ENCODE results near the gene ABL2. TPM values are rescaled to one million over a fixed set of nuclear protein-coding genes. Genes with fewer than 3 reads are reported as not detected.

ABL2 gene
- total and polyA plus RNA-seq, 7 donors = 1.2 to 32.6 (median 10.3) TPM

GRCh38 chr1:179089827-179090482 is 139.5 kb downstream of the ABL2 start:
- H3K27me3 ChIP-seq = no peaks in the 10 kb centered on the region
- TF ChIP-seq POLR2AphosphoS5 (IDR thresholded peaks at IDR 0.05) (no peak), CTCF (IDR thresholded peaks at IDR 0.05) (no peak), EP300 (IDR thresholded peaks at IDR 0.05) (no peak), POLR2A (IDR thresholded peaks at IDR 0.05) (no peak)
- peaks cover 10 to 78% (median 23%) of the 10 kb centered on the region in 4 donors for H3K36me3 ChIP-seq
- H3K9me3 ChIP-seq = no peaks in the 10 kb centered on the region
- WGBS, 2 donors = 74 to 86% methylated on average over 16 of the region's 16 CpGs
- peak overlapping the region in 3 of 4 donors; percentile 4 to 56 (median 41) for H3K27ac ChIP-seq
- H3K4me1 ChIP-seq = peaks cover 0 to 18% (median 13%) of the 10 kb centered on the region in 4 donors
- intact Hi-C loops (cut with DNase I) = no loop called here
- DNase-seq = no peak
- no peak overlapping the region for H3K4me3 ChIP-seq

GRCh38 chr1:179087665-179088064 is 141.8 kb downstream of the ABL2 start:
- Histone ChIP-seq H3K9me3 (no peaks in the 10 kb centered on the region), H3K4me3 (no peak overlapping the region), H3K27ac (no peak overlapping the region), H3K4me1 (peaks cover 0 to 30% (median 20%) of the 10 kb centered on the region in 4 donors), H3K36me3 (peaks cover 4 to 56% (median 9%) of the 10 kb centered on the region in 4 donors), H3K27me3 (no peaks in the 10 kb centered on the region)
- TF ChIP-seq CTCF (IDR thresholded peaks at IDR 0.05) = no peak
- WGBS, 2 donors = 89 to 90% methylated on average over 11 of the region's 11 CpGs
- intact Hi-C loops (cut with DNase I) = no loop called here
- no peak for DNase-seq

- H3K27me3 ChIP-seq = no peaks in the 10 kb centered on the region
- H3K4me3 ChIP-seq = no peak overlapping the region
- intact Hi-C loops (cut with DNase I) = loop anchor here (5.0 kb wide), 2 partner anchors 34 to 56 kb away; partner anchors contain the start of gene FAM20B
- no peak for TF ChIP-seq EP300 (IDR thresholded peaks at IDR 0.05)
- no peaks in the 10 kb centered on the region for H3K9me3 ChIP-seq
- no peak for DNase-seq
- 75 to 81% methylated on average over 8 of the region's 8 CpGs for WGBS, 2 donors
- peaks cover 0 to 24% (median 20%) of the 10 kb centered on the region in 4 donors for H3K4me1 ChIP-seq
- no peak overlapping the region for H3K27ac ChIP-seq
- peaks cover 0 to 26% (median 7%) of the 10 kb centered on the region in 4 donors for H3K36me3 ChIP-seq
Measured at GRCh38 chr1:179083533-179083932, 145.9 kb downstream of the ABL2 start.

- Histone ChIP-seq H3K27me3 (no peaks in the 10 kb centered on the region), H3K36me3 (peaks cover 0 to 20% (median 5%) of the 10 kb centered on the region in 4 donors), H3K4me3 (peak overlapping the region; percentile 64 to 94 (median 86)), H3K27ac (peak overlapping the region in 3 of 4 donors; percentile 84 to 92 (median 91)), H3K4me1 (peaks cover 0 to 24% (median 20%) of the 10 kb centered on the region in 4 donors), H3K9me3 (no peaks in the 10 kb centered on the region)
- no peak for TF ChIP-seq POLR2AphosphoS5 (IDR thresholded peaks at IDR 0.05)
- no peak for TF ChIP-seq CTCF (IDR thresholded peaks at IDR 0.05)
- no peak for TF ChIP-seq EP300 (IDR thresholded peaks at IDR 0.05)
- no peak for TF ChIP-seq POLR2A (IDR thresholded peaks at IDR 0.05)
- intact Hi-C loops (cut with DNase I) = loop anchor here (5.0 kb wide), 2 partner anchors 34 to 56 kb away; partner anchors contain the start of gene FAM20B
- no peak for DNase-seq
- 3 to 10% methylated on average over 3 of the region's 3 CpGs for WGBS, 2 donors
Measured at GRCh38 chr1:179082999-179083335, 146.5 kb downstream of the ABL2 start.

- no peaks in the 10 kb centered on the region for H3K9me3 ChIP-seq
- DNase-seq = peak; percentile 76
- intact Hi-C loops (cut with DNase I) = loop anchor here (5.0 kb wide), 2 partner anchors 35 to 55 kb away; partner anchors contain the start of gene FAM20B
- H3K27ac ChIP-seq = peak overlapping the region; percentile 84 to 92 (median 91)
- H3K27me3 ChIP-seq = no peaks in the 10 kb centered on the region
- H3K4me3 ChIP-seq = peak overlapping the region; percentile 64 to 94 (median 86)
- peaks cover 0 to 15% (median 5%) of the 10 kb centered on the region in 4 donors for H3K36me3 ChIP-seq
- H3K4me1 ChIP-seq = peaks cover 0 to 24% (median 20%) of the 10 kb centered on the region in 4 donors
- TF ChIP-seq EP300 (IDR thresholded peaks at IDR 0.05) = no peak
- TF ChIP-seq POLR2A (IDR thresholded peaks at IDR 0.05) = no peak
- no peak for TF ChIP-seq CTCF (IDR thresholded peaks at IDR 0.05)
- no peak for TF ChIP-seq POLR2AphosphoS5 (IDR thresholded peaks at IDR 0.05)
- 0% methylated on average over 52 of the region's 52 CpGs for WGBS, 2 donors
Measured at GRCh38 chr1:179082333-179082998, 147.0 kb downstream of the ABL2 start.
